Hepatocyte (in vitro differentiated cells): ENCODE results near the gene NR5A1. TPM values are rescaled to one million over a fixed set of nuclear protein-coding genes. Genes with fewer than 3 reads are reported as not detected.

Experiments used
- DNase-seq: peaks from one replicate; pipeline ENCODE4 v3.0.0-alpha.2; 2016; ENCODE audit warnings: low spot score
- H2AFZ ChIP-seq: fragments of 200-600 bp; sonication (generic); 2 replicates; pipeline ENCODE4 v1.6.0; 2016; ENCODE audit warnings: antibody characterized with exemption, mild to moderate bottlenecking
- H3K27ac ChIP-seq: fragments of 200-600 bp; sonication (generic); 2 replicates; pipeline ENCODE4 v1.5.1; 2016; ENCODE audit warnings: mild to moderate bottlenecking
- H3K27me3 ChIP-seq: fragments of 200-600 bp; sonication (generic); 2 replicates; pipeline ENCODE4 v1.6.1; 2016
- H3K36me3 ChIP-seq: fragments of 200-600 bp; sonication (generic); replicated peaks from 2 replicates; pipeline ENCODE4 v1.5.1; 2016; ENCODE audit warnings: low read depth; ENCODE audit not compliant: insufficient read depth
- H3K4me1 ChIP-seq: fragments of 200-600 bp; sonication (generic); 2 replicates; pipeline ENCODE4 v1.5.1; 2016; ENCODE audit warnings: mild to moderate bottlenecking, moderate library complexity; ENCODE audit not compliant: insufficient read depth
- H3K4me2 ChIP-seq: fragments of 200-600 bp; sonication (generic); 2 replicates; pipeline ENCODE4 v1.6.0; 2016
- H3K4me3 ChIP-seq: fragments of 200-600 bp; sonication (generic); 2 replicates; pipeline ENCODE4 v1.5.1; 2016; ENCODE audit warnings: mild to moderate bottlenecking
- H3K79me2 ChIP-seq: fragments of 200-600 bp; sonication (generic); 2 replicates; pipeline ENCODE4 v1.6.0; 2017; ENCODE audit warnings: mild to moderate bottlenecking
- H3K9me2 ChIP-seq: fragments of 200-600 bp; sonication (generic); replicated peaks from 2 replicates; pipeline ENCODE4 v1.6.0; 2017; ENCODE audit warnings: mild to moderate bottlenecking; ENCODE audit not compliant: insufficient read depth
- H3K9me3 ChIP-seq: fragments of 200-600 bp; sonication (generic); 2 replicates; pipeline ENCODE4 v1.5.1; 2016; ENCODE audit warnings: low read depth, mild to moderate bottlenecking
- H4K20me1 ChIP-seq: fragments of 200-600 bp; sonication (generic); 2 replicates; pipeline ENCODE4 v1.6.0; 2016; ENCODE audit warnings: mild to moderate bottlenecking; ENCODE audit not compliant: insufficient read depth, poor library complexity, severe bottlenecking
- CTCF ChIP-seq: fragments of 200-600 bp; sonication (generic); IDR thresholded peaks from 2 replicates; pipeline ENCODE4 v1.5.1; 2016; ENCODE audit warnings: antibody characterized with exemption, mild to moderate bottlenecking; ENCODE audit not compliant: poor library complexity
- EZH2 ChIP-seq: fragments of 200-600 bp; sonication (generic); IDR thresholded peaks from 2 replicates; pipeline ENCODE4 v1.6.1; 2016; ENCODE audit warnings: antibody characterized with exemption, mild to moderate bottlenecking, borderline replicate concordance
- EZH2phosphoT487 ChIP-seq: fragments of 200-600 bp; sonication (generic); IDR thresholded peaks from one replicate; pipeline ENCODE4 v1.6.1; 2018; ENCODE audit warnings: antibody characterized with exemption, mild to moderate bottlenecking, low read depth, moderate library complexity; ENCODE audit not compliant: unreplicated experiment, severe bottlenecking
- WGBS: methylation state at CpG from one replicate; pipeline ENCODE4 v1.1.6; 2016; ENCODE audit warnings: low lambda C conversion rate; ENCODE audit errors: missing lambda C conversion rate; 5-methylcytosine and 5-hydroxymethylcytosine counted together
- polyA plus RNA-seq: library from polyadenylated mRNA; unstranded; fragments of >200 nt; fragmentation: Nextera tagmentation; extraction: Ambion mirVana; gene quantifications from 2 replicates; pipeline ENCODE4 v1.2.1, GENCODE V29; 2016
- total RNA-seq: library from RNA; depleted of rRNA; stranded (reverse); fragments of >200 nt; gene quantifications from 2 replicates; pipeline ENCODE4 v1.2.3, GENCODE V29; 2014

NR5A1 gene
- total and polyA plus RNA-seq, 2 experiments from 2014 or later: 0.07 to 0.36 TPM

- H3K79me2 ChIP-seq: no peaks in the 10 kb centered on the region
- DNase-seq: no peak
- no peaks in the 10 kb centered on the region for H3K36me3 ChIP-seq
- H3K9me2 ChIP-seq: no peaks in the 10 kb centered on the region
- H2AFZ ChIP-seq: no peak overlapping the region
- no peak overlapping the region for H3K27ac ChIP-seq
- H3K4me1 ChIP-seq: no peaks in the 10 kb centered on the region
- no peak overlapping the region for H3K4me2 ChIP-seq
- no peaks in the 10 kb centered on the region for H4K20me1 ChIP-seq
- WGBS: 86% methylated on average over 18 of the region's 18 CpGs
- H3K9me3 ChIP-seq: no peaks in the 10 kb centered on the region
- TF ChIP-seq EZH2 (no peak), EZH2phosphoT487 (no peak), CTCF (no peak)
- peaks cover 9% of the 10 kb centered on the region for H3K27me3 ChIP-seq
- H3K4me3 ChIP-seq: no peak overlapping the region
Measured at GRCh38 chr9:124457079-124457886, 49.9 kb downstream of the NR5A1 start.

GRCh38 chr9:124456341-124457078 is 50.7 kb downstream of the NR5A1 start:
- Histone ChIP-seq H3K9me3 (no peaks in the 10 kb centered on the region), H3K9me2 (no peaks in the 10 kb centered on the region), H3K4me1 (no peaks in the 10 kb centered on the region), H3K4me2 (no peak overlapping the region), H3K27me3 (peaks cover 15% of the 10 kb centered on the region), H3K36me3 (no peaks in the 10 kb centered on the region), H2AFZ (no peak overlapping the region), H3K27ac (no peak overlapping the region), H3K4me3 (no peak overlapping the region), H3K79me2 (no peaks in the 10 kb centered on the region), H4K20me1 (no peaks in the 10 kb centered on the region)
- no peak for TF ChIP-seq EZH2phosphoT487
- no peak for TF ChIP-seq CTCF
- 72% methylated on average over 15 of the region's 15 CpGs for WGBS
- DNase-seq: no peak

GRCh38 chr9:124455820-124456219 is 51.4 kb downstream of the NR5A1 start:
- Histone ChIP-seq H3K4me2 (no peak overlapping the region), H4K20me1 (no peaks in the 10 kb centered on the region), H3K4me1 (peaks cover under 1% of the 10 kb centered on the region), H3K36me3 (no peaks in the 10 kb centered on the region), H3K9me3 (no peaks in the 10 kb centered on the region), H3K27ac (no peak overlapping the region), H3K9me2 (no peaks in the 10 kb centered on the region), H3K79me2 (no peaks in the 10 kb centered on the region), H3K4me3 (no peak overlapping the region), H3K27me3 (peaks cover 22% of the 10 kb centered on the region), H2AFZ (no peak overlapping the region)
- no peak for DNase-seq
- TF ChIP-seq CTCF: no peak
- no peak for TF ChIP-seq EZH2phosphoT487
- TF ChIP-seq EZH2: no peak
- 83% methylated on average over 7 of the region's 7 CpGs for WGBS
